Loucy (cell line): ENCODE data around the gene UTP4.

ENCODE experiments used
- EZH2phosphoT487 ChIP-seq: fragments of 200-600 bp; IDR thresholded peaks from 2 replicates; pipeline ENCODE4 v1.6.1; 2018; ENCODE audit warnings: antibody characterized with exemption, mild to moderate bottlenecking, moderate library complexity, borderline replicate concordance
- TF ChIP-seq, protein P1 (sequence below): fragments of 200-600 bp; sonication (generic); conservative IDR thresholded peaks from 2 replicates; pipeline ENCODE4 v1.5.1; 2014; ENCODE audit warnings: mild to moderate bottlenecking, antibody characterized with exemption, low read length

- TF ChIP-seq, protein P1, sequence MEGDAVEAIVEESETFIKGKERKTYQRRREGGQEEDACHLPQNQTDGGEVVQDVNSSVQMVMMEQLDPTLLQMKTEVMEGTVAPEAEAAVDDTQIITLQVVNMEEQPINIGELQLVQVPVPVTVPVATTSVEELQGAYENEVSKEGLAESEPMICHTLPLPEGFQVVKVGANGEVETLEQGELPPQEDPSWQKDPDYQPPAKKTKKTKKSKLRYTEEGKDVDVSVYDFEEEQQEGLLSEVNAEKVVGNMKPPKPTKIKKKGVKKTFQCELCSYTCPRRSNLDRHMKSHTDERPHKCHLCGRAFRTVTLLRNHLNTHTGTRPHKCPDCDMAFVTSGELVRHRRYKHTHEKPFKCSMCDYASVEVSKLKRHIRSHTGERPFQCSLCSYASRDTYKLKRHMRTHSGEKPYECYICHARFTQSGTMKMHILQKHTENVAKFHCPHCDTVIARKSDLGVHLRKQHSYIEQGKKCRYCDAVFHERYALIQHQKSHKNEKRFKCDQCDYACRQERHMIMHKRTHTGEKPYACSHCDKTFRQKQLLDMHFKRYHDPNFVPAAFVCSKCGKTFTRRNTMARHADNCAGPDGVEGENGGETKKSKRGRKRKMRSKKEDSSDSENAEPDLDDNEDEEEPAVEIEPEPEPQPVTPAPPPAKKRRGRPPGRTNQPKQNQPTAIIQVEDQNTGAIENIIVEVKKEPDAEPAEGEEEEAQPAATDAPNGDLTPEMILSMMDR: no peak
- no peak for TF ChIP-seq EZH2phosphoT487
These were observed 21.1 kb upstream of the UTP4 start for GRCh38 chr16:69111216-69111875.
